GM12875 (cell line): Measurements from ENCODE around the gene PLCB2.

Experiments used
- H3K4me3 ChIP-seq: one replicate; pipeline ENCODE4 v1.5.1; 2011; ENCODE audit warnings: low read depth, low read length, control low read depth
- TF ChIP-seq, protein P1 (sequence below): IDR thresholded peaks from 2 replicates; pipeline ENCODE4 v1.5.1; 2011; ENCODE audit warnings: low read depth, mild to moderate bottlenecking, control low read depth, inconsistent platforms, low read length, moderate library complexity, borderline replicate concordance; ENCODE audit not compliant: insufficient read depth

PLCB2 gene

GRCh38 chr15:40250304-40250656 lies 57.5 kb downstream of the PLCB2 start:
- no peak overlapping the region for H3K4me3 ChIP-seq
- TF ChIP-seq, protein P1, sequence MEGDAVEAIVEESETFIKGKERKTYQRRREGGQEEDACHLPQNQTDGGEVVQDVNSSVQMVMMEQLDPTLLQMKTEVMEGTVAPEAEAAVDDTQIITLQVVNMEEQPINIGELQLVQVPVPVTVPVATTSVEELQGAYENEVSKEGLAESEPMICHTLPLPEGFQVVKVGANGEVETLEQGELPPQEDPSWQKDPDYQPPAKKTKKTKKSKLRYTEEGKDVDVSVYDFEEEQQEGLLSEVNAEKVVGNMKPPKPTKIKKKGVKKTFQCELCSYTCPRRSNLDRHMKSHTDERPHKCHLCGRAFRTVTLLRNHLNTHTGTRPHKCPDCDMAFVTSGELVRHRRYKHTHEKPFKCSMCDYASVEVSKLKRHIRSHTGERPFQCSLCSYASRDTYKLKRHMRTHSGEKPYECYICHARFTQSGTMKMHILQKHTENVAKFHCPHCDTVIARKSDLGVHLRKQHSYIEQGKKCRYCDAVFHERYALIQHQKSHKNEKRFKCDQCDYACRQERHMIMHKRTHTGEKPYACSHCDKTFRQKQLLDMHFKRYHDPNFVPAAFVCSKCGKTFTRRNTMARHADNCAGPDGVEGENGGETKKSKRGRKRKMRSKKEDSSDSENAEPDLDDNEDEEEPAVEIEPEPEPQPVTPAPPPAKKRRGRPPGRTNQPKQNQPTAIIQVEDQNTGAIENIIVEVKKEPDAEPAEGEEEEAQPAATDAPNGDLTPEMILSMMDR: no peak

DNA sequence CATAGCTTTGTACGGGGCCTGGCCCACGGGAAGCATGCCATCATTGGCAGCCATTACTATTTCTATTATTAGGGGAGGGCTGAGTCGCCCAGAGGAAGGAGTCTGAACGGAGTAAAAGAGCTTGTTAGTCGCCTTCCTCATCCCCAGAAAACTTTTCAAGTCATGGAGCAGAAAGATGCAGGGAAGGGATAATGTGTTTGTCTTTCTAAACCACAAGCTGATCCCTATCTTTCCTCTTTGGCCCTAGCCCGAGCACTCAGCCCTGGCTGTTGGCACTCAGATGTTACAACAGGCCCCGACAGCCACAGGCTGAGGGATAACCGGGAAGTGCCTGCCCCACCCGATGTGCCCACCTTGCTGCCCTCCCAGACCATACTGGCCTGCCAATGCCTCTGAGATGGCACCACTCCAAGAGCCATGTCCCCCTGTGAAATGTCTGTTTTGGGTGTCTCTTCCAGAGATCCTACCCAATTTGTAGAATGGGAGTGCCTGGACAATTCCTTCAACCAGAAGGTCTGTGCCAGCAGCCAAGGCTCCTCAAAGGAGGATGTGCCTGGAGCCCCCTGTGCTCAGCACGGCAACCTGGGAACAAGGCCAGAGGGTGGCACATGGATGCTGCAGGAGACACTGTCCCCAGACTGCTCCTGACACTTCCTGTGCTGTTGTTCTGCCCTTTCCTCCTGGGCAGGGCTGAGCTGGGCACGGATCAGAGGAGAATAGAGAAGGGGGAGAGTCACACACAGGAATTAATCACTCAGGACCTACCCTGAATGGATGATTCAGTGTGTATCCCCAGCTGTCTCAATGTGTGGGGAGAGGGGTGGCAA lies 58.0 kb downstream of the PLCB2 start:
- H3K4me3 ChIP-seq: no peak overlapping the region
- TF ChIP-seq, protein P1: no peak

- TF ChIP-seq, protein P1: no peak
- H3K4me3 ChIP-seq: no peak overlapping the region
These were observed 59.5 kb downstream of the PLCB2 start for GRCh38 chr15:40248006-40248783.

DNA sequence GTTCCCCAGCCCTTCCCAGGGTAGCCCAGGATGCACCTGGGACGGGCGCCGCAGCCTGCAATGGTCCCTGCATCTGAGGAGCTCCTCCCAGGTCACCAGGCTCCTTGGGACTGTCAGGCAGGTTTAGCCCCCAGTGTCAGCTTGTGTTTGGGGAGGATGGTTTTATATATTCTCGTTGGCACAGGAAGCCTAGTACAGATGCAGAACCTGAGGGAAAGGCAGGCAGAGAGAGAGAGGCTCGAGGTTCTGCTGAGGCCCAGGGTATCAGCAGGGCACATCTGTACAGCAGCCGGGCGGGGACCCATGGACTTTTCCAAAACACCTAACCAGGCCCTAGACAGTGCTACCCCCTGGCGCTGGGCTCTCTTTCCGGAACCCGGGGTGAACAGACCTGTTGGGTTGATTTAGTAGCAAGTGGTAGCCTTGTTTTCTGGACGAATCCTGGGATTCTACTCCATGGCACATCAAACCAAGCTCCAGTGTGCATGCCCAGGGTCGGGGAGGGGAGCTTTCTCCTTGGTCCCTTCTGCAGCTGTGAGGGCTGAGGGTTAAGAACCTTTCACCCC lies 60.2 kb downstream of the PLCB2 start:
- TF ChIP-seq, protein P1: no peak
- H3K4me3 ChIP-seq: no peak overlapping the region

- TF ChIP-seq, protein P1: no peak
- no peak overlapping the region for H3K4me3 ChIP-seq
These were observed 61.0 kb downstream of the PLCB2 start for GRCh38 chr15:40246496-40247280.

DNA sequence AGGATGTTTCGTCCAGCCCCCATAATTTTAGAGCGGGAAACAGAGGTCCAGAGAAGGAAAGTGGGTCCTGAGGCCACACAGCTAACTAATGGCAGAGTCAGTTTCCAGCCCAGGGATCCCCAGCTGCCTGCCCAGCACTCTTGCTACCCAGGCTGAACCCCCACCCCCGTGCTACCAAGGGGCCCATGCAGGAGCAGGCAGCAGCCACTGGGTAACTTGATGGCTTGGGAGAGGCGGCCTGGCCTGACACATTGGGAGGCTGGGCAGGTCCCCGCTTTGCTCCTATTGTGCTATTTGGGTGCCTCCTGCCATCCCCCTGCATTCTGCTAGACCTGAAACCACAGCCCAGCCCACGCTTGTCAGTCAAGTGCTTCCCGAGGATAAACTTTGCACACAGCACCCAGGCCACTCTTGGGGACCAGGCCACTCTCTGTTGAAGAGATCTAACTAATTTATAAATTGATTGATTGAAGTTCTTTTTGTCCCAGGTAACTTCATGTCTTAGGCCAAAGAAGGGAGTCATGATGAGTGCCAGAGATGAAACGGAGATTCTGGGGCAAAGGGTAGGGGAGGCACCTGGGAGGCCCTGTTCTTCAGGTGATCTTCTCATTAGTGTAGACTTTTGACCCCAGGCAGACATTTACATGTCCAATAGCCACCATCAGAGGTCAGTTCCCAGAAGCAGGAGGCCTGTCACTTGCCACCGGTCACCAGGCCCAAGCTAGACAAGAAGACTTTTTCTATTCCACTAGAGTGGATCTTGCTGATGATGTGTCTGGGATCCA lies 61.9 kb downstream of the PLCB2 start:
- H3K4me3 ChIP-seq: no peak overlapping the region
- TF ChIP-seq, protein P1: no peak
